Suprapubic skin (tissue), 4 donors: ENCODE results near the gene SYT13. TPM values are rescaled to one million over a fixed set of nuclear protein-coding genes. Genes with fewer than 3 reads are reported as not detected.

Source experiments
- DNase-seq, 2 donors: peaks; one replicate each; pipeline ENCODE4 v3.0.0-alpha.2; 2019; ENCODE audit warnings: low spot score in 2 of 2
- H3K27ac ChIP-seq: fragments of 200-600 bp; sonication (generic); one replicate; pipeline ENCODE4 v1.5.1; 2019
- H3K27me3 ChIP-seq: fragments of 200-600 bp; sonication (generic); one replicate; pipeline ENCODE4 v1.5.1; 2019
- H3K36me3 ChIP-seq: fragments of 200-600 bp; sonication (generic); one replicate; pipeline ENCODE4 v1.5.1; 2019
- H3K4me1 ChIP-seq: fragments of 200-600 bp; sonication (generic); one replicate; pipeline ENCODE4 v1.5.1; 2019
- H3K4me3 ChIP-seq: fragments of 200-600 bp; sonication (generic); one replicate; pipeline ENCODE4 v1.5.1; 2019; ENCODE audit warnings: mild to moderate bottlenecking
- H3K9me3 ChIP-seq: fragments of 200-600 bp; sonication (generic); one replicate; pipeline ENCODE4 v1.5.1; 2019
- EP300 ChIP-seq: sonication (generic); formaldehyde crosslinking; IDR thresholded peaks from one replicate; pipeline ENCODE4 v1.6.1; 2017; ENCODE audit warnings: antibody characterized with exemption
- POLR2A ChIP-seq, 2 donors: fragments of 450-650 bp; IDR thresholded peaks; one replicate each; pipeline ENCODE4 v1.6.1; 2017; ENCODE audit warnings: antibody characterized with exemption in 2 of 2, mild to moderate bottlenecking in 2 of 2, moderate library complexity in 2 of 2
- POLR2AphosphoS5 ChIP-seq, 3 donors: sonication (generic); formaldehyde crosslinking; IDR thresholded peaks; one replicate each; pipeline ENCODE4 v1.6.1; 2017; ENCODE audit warnings: antibody characterized with exemption in 3 of 3
- WGBS: methylation state at CpG from one replicate; pipeline ENCODE4 v1.1.5; 2018; 5-methylcytosine and 5-hydroxymethylcytosine counted together
- total RNA-seq, 4 donors: library from RNA; depleted of rRNA; stranded (reverse); fragments of >200 nt; gene quantifications; one replicate each; pipeline ENCODE4 v1.1.0, GENCODE V29; 2016
- TF ChIP-seq, protein P1 (sequence below), 2 donors: fragments of 200-600 bp in 1 of 2; fragments of 450-650 bp in 1 of 2; sonication (generic) in 1 of 2; IDR thresholded peaks; one replicate each; pipeline ENCODE4 v1.5.1; 2016 to 2019; ENCODE audit warnings: antibody characterized with exemption in 2 of 2, mild to moderate bottlenecking in 1 of 2, moderate library complexity in 1 of 2

Gene SYT13
- total RNA-seq, 4 donors from 2014 or later, result 1.8 to 4.6 TPM; not detected in 2

DNA sequence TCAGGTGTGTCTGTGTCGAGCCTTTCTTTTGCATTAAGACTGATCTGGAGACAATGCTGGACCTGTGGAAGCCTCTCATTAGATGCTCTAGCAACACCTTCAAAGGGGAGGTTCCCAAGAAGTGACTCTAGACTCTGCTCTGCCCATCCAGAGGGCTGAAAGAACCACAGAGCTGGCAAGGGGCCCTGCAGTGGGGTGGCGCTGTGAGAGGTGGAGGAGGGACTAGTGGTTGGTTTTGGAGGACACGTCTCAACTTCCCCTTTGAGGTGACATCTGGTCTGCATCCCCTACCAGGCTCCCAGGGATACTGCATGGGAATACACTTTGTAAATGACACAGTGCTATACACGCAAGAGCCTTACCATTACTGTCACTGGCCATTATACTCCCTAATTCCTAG is 34.2 kb upstream of the SYT13 start:
- Histone ChIP-seq H3K4me1 (no peaks in the 10 kb centered on the region), H3K36me3 (no peaks in the 10 kb centered on the region), H3K27ac (no peak overlapping the region), H3K27me3 (peaks cover 28% of the 10 kb centered on the region), H3K9me3 (no peaks in the 10 kb centered on the region), H3K4me3 (no peak overlapping the region)
- TF ChIP-seq, protein P1, sequence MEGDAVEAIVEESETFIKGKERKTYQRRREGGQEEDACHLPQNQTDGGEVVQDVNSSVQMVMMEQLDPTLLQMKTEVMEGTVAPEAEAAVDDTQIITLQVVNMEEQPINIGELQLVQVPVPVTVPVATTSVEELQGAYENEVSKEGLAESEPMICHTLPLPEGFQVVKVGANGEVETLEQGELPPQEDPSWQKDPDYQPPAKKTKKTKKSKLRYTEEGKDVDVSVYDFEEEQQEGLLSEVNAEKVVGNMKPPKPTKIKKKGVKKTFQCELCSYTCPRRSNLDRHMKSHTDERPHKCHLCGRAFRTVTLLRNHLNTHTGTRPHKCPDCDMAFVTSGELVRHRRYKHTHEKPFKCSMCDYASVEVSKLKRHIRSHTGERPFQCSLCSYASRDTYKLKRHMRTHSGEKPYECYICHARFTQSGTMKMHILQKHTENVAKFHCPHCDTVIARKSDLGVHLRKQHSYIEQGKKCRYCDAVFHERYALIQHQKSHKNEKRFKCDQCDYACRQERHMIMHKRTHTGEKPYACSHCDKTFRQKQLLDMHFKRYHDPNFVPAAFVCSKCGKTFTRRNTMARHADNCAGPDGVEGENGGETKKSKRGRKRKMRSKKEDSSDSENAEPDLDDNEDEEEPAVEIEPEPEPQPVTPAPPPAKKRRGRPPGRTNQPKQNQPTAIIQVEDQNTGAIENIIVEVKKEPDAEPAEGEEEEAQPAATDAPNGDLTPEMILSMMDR (IDR thresholded peaks at IDR 0.05), result no peak
- no peak for TF ChIP-seq EP300
- DNase-seq, result no peak
- WGBS, result 85% methylated on average over 4 of the region's 4 CpGs

DNA sequence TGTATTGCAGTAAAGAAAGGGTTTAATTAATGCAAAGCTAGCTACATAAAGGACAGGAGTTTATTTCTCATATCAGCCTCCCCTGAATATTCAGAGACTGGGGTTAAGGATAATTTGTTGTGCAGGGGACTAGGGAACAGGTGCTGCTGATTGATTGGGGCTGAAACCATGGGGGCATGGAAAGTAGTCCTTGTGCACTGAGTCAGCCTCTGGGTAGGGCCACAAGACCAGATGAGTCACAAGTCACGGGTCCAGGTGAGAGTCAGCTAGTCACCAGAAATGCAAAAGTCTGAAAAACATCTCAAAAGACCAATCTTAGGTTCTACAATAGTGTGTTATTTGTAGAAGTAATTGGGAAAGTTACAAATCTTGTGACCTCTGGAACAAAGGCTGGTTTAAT is 32.9 kb upstream of the SYT13 start:
- Histone ChIP-seq H3K4me3 (no peak overlapping the region), H3K27me3 (peaks cover 24% of the 10 kb centered on the region), H3K9me3 (no peaks in the 10 kb centered on the region), H3K36me3 (no peaks in the 10 kb centered on the region), H3K4me1 (no peaks in the 10 kb centered on the region), H3K27ac (no peak overlapping the region)
- WGBS, result 79% methylated on average over 1 of the region's 1 CpG
- DNase-seq, result peak in 1 of 2 donors; percentile 34
- TF ChIP-seq EP300 (no peak), POLR2AphosphoS5 (IDR thresholded peaks at IDR 0.05) (no peak), POLR2A (IDR thresholded peaks at IDR 0.05) (no peak)
- TF ChIP-seq, protein P1 (IDR thresholded peaks at IDR 0.05), result no peak

DNA sequence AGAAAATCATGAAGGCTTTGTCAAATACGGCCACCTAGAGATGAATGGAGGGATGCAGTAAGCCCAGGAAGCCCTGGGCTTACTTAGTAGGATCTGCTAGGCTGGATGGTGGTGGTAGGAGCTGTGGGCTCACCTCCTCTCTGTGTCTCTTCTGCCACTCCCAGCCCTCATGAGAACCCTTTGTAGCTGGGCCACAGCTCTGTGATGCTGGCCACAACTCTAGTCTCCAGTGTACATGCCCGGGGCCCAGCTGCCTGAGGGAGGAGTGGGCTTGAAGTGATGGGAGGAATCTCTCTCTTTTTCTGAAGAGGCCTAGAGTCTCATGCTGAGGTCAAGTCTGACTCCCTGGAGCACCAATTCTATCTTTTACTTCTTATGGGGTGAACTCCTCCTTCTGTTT is 32.4 kb upstream of the SYT13 start:
- Histone ChIP-seq H3K27me3 (peaks cover 24% of the 10 kb centered on the region), H3K9me3 (no peaks in the 10 kb centered on the region), H3K36me3 (no peaks in the 10 kb centered on the region), H3K27ac (no peak overlapping the region), H3K4me3 (no peak overlapping the region), H3K4me1 (no peaks in the 10 kb centered on the region)
- TF ChIP-seq, protein P1 (IDR thresholded peaks at IDR 0.05), result no peak
- TF ChIP-seq EP300 (no peak), POLR2A (IDR thresholded peaks at IDR 0.05) (no peak), POLR2AphosphoS5 (IDR thresholded peaks at IDR 0.05) (no peak)
- 92% methylated on average over 2 of the region's 2 CpGs for WGBS
- DNase-seq, result peak in 1 of 2 donors; percentile 34

DNA sequence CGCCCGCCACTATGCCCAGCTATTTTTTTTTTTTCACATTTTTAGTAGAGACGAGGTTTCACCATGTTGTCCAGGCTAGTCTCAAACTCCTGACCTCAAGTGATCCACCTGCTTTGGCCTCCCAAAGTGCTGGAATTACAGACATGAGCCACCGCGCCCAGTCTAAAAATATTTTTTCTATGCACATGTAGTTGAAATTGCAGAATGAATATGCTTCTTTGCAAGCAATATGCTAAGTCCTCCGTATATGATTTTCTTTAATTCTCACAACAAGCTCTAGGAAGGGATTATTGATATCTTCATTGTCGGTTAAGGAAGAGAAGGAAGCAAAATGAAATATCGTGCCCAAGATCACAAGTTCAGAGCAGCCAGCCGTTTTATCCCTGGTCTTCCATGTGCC is 30.1 kb upstream of the SYT13 start:
- 87% methylated on average over 9 of the region's 9 CpGs for WGBS
- TF ChIP-seq, protein P1 (IDR thresholded peaks at IDR 0.05), result no peak
- TF ChIP-seq POLR2A (IDR thresholded peaks at IDR 0.05) (no peak), EP300 (no peak), POLR2AphosphoS5 (IDR thresholded peaks at IDR 0.05) (no peak)

DNA sequence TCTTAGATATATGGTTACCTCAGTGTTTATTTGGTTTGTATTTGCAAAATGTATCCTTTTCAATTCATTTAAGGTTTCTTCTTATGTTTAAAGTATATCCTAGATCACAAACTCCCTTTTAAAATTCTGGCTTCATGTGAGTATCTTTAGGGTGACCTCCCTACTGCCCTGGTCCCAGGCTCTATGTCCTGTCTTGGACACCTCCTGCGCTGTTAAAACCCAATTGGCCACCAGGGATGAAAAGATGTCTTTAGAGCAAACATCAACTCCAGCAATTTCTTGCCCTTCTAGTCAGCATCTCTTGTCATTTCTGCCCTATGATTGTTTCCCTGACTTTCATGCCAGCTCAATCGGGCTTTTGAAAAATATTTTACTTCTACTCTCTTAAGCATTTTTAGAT is 28.8 kb upstream of the SYT13 start:
- 89% methylated on average over 2 of the region's 2 CpGs for WGBS
- H3K9me3 ChIP-seq, result no peaks in the 10 kb centered on the region
- H3K36me3 ChIP-seq, result no peaks in the 10 kb centered on the region
- no peaks in the 10 kb centered on the region for H3K4me1 ChIP-seq
- H3K27ac ChIP-seq, result no peak overlapping the region
- H3K27me3 ChIP-seq, result peaks cover 19% of the 10 kb centered on the region
- TF ChIP-seq, protein P1 (IDR thresholded peaks at IDR 0.05), result no peak
- TF ChIP-seq POLR2A (IDR thresholded peaks at IDR 0.05) (no peak), EP300 (no peak), POLR2AphosphoS5 (IDR thresholded peaks at IDR 0.05) (no peak)
- no peak overlapping the region for H3K4me3 ChIP-seq
- DNase-seq, result no peak

More for the DNA sequence above, 30.1 kb upstream of the SYT13 start:
- Histone ChIP-seq H3K4me1 (no peaks in the 10 kb centered on the region), H3K27me3 (peaks cover 19% of the 10 kb centered on the region), H3K4me3 (no peak overlapping the region), H3K27ac (no peak overlapping the region), H3K36me3 (no peaks in the 10 kb centered on the region), H3K9me3 (no peaks in the 10 kb centered on the region)
- DNase-seq, result no peak
